GM15510 (cell line): Measurements from ENCODE around the gene MYO5A.

Experiments used
- POLR2A ChIP-seq: IDR thresholded peaks from 3 replicates; pipeline ENCODE4 v1.6.1; 2011; ENCODE audit warnings: borderline replicate concordance; ENCODE audit not compliant: insufficient read length; ENCODE audit errors: extremely low read depth

The MYO5A gene

GRCh38 chr15:52288051-52288942 lies 240.4 kb downstream of the MYO5A start:
- TF ChIP-seq POLR2A = no peak

GRCh38 chr15:52287114-52287513 lies 241.6 kb downstream of the MYO5A start:
- TF ChIP-seq POLR2A = no peak

GRCh38 chr15:52284164-52284563 lies 244.5 kb downstream of the MYO5A start:
- no peak for TF ChIP-seq POLR2A

- TF ChIP-seq POLR2A = no peak
These were observed 245.4 kb downstream of the MYO5A start for GRCh38 chr15:52283281-52283680.

- no peak for TF ChIP-seq POLR2A
These were observed 246.3 kb downstream of the MYO5A start for GRCh38 chr15:52282418-52282817.

- no peak for TF ChIP-seq POLR2A
These were observed 247.3 kb downstream of the MYO5A start for GRCh38 chr15:52281085-52282035.

- no peak for TF ChIP-seq POLR2A
These were observed 248.2 kb downstream of the MYO5A start for GRCh38 chr15:52280326-52281084.

- no peak for TF ChIP-seq POLR2A
These were observed 249.9 kb downstream of the MYO5A start for GRCh38 chr15:52278636-52279367.

GRCh38 chr15:52278135-52278534 lies 250.5 kb downstream of the MYO5A start:
- TF ChIP-seq POLR2A = no peak

- TF ChIP-seq POLR2A = no peak
These were observed 251.1 kb downstream of the MYO5A start for GRCh38 chr15:52277575-52277974.

GRCh38 chr15:52276256-52276770 lies 252.4 kb downstream of the MYO5A start:
- no peak for TF ChIP-seq POLR2A

GRCh38 chr15:52263563-52264282 lies 265.0 kb downstream of the MYO5A start:
- TF ChIP-seq POLR2A = no peak

- no peak for TF ChIP-seq POLR2A
These were observed 266.3 kb downstream of the MYO5A start for GRCh38 chr15:52262364-52262763.
